Measurements from ENCODE around the gene ZPR1.
"Not testable (repeated sequence)": the region's sequence is repeated elsewhere in the genome, so short reads cannot be mapped to it uniquely, and the experiment has no call there.

ZPR1 gene

DNA sequence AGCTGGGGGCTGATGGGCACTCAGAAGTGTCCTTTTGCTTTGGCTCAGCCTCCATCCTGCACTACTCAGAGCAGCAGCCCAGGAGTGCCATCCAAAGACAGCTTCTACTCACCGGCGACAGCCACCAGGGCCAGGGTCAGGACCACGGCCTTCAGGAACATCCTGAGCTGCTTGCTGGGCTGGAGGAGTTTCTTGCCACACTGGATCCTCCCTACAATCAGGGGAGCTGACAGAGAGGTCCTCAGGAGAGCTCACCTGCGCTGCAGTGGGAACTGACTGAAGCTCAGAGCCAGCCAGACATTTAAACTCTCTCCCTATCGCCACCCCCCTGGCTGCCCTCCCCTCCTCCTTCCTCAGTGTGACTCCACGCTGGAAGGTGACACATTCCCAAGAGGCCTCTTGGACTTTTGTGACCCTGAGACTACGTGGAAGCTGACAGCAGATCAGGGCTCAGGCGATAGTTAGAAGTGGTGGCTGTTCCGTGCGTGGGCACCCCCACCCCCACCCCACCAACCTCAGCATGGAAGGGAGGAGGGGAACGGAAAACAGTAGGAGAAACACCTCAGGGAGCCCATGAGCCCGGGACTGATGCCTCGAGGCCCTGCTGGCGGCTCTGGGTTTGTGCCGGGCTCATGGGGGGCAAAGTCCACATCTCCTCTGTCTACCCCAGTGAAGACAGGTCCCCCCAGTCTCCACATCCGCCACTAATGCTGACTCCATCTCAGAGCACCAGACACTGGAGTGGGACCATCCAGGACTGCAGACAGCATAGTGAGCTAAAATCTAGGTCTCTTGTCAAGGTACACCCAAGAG lies 35.4 kb upstream of the ZPR1 start, which contains the start of gene APOA4:
Gene APOA4 (minus strand): TSS at position 274 of the 813 bp plus-strand sequence. CDS start 113 bp downstream, at position 161.
- DNase-seq = no peak

DNA sequence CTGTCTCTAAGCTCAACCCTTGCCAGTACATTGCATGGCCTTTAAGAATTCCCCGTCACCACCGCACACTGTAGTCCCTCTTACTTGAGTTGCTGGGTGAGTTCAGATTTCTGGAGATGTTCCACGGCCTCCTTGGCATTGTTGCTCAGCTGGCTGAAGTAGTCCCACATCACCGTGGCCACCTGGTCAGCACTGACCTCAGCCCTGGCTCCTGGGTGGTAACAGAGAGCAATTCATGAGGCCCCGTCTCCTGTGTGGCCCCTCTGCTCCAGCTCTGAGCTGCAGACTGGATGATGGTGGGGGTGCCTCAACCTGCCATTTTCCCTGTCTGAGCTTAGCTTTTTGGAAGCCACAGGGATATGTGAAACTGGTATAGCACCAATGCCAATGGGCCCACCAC lies 34.8 kb upstream of the ZPR1 start:
- DNase-seq = no peak

DNA sequence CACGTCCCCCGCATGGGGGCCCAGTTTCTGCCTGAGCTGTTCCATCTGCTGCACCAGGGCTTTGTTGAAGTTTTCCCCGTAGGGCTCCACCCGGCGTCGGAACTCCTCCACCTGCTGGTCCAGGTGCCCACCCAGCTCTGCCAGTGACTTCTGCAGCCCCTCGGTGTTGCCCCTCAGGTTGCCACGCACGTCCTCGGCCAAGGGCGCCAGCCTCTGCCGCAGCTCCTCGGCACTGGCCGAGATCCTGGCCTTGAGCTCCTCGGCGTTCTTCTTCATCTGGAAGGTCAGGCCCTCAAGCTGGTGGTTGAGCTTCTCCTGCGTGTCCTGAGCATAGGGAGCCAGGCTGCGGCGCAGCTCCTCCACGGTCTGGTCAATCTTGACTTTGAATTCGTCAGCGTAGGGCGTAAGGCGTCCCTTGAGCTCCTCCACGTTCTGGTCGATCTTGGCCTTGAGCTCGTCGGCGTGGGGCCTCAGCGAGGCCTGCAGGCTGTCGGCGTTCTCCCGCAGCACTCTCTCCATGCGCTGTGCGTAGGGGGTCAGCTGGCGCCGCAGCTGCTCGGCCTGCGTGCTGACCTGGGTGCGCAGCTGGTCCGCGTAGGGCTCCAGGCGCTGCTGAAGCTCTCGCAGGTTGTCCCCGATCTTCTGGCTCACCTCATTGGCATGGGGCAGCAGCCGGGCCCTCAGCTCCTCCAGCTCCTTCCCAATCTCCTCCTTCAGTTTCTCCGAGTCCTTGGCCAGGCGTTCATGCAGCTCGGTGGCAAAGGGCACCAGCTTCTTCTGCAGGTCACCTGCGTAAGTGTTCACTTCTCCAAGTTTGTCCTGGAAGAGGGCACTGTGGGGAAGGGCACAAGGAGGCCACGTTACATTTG lies 33.5 kb upstream of the ZPR1 start:
- DNase-seq = no peak

DNA sequence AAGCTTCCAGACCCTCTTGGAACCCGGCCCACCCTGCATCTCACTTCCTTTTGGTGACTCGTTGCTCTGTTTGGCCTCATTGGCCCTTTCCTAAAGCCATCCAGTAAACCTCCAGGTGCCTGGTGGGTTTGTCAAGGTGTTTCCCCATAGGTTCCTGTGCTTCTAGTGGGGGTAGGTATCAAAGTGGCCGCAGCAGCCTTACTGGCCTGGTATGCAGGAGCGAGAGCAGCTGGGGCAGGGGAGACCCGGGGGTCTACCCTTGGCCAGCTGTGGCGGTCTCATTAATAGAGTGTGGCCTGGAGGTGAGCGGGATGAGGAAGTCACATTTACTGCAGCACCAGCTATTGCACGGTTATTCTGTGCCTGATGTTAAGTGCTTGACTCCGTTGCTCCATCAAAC lies 31.2 kb upstream of the ZPR1 start:
- DNase-seq = no peak

DNA sequence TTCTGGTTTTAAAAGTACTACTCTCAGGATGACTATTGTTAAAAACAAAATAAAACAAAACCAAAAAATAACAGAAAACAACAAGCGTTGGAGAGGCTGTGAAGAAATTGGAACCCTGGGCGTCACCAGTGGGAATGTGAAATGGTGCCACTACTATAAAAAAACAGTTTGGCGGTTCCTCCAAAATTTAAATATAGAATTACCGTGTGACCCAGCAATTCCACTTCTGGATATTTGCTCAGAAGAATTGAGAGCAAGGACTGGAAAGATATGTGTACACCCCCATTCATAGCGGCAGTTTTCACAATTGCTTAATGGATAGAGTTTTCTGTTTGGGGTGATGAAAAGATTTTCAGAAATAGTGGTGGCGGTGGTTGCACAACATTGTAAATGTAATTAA lies 26.7 kb upstream of the ZPR1 start:
- no peak for DNase-seq

DNA sequence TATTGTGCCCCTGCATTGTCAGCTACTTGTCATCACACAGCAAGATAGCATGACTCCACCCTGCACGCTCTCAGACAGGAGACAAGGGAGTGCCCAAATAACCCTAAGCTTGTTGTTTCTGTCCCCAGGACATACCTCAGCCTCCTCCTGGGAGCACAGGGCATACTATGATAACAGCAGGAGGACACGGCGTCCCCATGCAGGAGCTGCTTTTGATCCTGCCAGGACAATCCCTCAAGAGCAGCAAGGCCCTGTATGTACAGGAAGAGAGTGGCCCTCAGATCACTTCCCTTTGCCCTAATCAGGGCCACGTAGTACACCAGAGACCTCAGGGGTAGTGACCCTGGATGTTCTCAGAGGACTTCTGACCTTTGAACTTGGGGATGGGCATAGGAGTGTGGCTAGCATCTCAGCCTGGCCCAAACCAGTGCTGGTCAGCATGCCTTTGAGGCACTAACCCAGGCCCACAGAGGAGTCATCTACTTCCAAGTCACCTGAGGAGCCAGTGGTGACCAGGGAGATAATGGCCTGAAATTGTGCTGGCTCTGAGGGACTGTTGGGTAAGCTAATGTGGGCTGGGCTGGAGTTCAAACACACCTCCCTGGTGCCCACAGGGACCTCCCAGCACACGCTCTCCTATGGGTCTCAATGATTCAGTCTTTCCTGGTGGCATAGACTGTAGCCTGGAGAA lies 26.1 kb upstream of the ZPR1 start:
- no peak for DNase-seq

DNA sequence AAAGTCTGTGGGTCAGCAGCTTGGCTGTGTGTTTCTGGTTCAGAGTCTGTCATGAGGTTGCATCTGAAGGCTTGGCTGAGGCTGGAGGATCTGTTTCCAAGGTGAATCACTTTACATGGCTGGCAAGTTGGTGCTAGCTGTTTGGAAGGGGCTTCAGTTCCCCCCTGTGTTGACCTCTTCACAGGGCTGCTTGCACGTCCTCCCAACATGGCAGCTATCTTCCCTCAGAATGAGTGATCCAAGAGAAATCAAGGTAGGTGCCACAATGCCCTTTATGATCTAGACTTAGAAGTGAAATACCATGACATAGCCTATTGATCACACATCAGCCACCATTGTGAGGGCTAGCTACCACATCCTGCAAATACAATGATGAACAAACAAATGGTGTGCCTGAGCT lies 25.3 kb upstream of the ZPR1 start:
- DNase-seq = no peak

DNA sequence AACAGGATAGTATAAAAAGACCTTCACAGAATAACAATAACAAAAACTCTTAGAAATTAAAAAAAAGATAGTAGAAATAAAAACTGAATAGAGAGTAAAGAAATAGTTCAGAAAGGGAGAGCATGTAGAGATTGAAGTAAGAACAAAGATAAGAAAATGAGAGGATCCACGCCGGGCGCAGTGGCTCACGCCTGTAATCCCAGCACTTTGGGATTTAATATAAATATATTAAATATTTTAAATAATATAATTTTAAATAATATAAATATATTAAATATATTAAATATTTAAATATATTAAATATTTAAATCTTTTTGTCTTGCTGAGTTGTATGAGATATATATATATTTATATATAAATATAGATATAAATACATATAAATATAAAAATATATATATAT lies 24.3 kb upstream of the ZPR1 start:
- no peak for DNase-seq

DNA sequence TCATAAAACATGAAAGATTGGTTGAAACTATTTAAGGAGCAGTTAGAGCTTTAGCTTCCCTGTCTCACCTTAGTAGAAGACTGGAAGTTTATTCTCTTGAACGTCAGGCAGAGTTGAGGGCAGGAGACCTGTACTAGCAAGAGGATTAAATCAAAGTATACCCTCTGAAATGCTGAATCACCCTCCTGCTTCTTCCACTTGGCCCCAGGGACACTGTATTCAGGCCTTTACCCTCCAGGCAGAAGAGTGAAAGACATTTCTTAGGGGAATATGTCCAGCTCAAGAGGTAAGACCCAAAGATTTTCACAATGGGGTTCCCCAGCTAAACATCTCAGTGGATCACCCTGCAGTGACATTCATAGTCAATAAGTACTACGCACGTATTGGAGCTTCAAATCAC lies 23.4 kb upstream of the ZPR1 start:
- DNase-seq = no peak

DNA sequence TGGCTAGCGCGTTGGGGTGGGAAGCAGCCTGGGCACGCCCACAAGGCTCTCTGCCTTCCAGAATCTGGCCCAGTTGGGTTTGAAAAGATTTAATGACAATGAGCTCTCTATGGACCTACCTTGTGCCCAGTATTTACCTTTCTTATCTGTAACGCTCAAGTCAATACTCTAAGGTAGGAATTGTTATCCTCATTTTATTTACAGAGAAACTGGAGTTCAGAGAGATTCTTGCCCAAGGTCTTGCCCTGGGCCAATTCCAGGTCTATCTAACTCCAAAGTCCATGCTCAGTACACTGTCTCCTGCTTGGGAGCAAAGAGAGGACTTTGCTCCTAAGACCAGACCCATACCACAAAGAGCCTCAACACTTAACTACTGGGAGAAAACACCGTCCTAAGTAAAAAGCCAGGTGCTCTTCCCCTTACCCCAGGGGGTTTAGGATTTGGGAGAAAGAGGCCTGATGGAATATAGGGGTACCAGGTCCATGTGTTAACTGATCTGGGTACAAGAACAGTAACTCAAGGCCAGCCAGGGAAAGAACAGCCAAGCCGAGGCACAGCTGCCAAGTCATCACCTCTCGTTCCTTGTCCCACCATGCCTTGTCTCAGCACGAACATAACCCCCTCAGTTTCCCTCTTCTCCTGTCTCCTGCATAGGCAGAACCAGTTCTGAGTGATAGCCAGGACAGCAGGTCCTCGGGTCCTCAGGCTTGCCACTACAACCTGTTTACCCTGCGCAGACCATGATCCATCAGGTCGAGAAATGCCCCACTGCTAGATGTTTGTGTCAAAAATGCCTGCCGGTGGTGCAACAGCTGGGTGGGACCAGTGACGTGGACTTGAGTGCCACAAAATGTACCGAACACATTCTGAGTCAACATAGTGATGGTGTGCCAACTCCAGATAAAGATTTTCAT lies 20.7 kb upstream of the ZPR1 start:
- DNase-seq = no peak

DNA sequence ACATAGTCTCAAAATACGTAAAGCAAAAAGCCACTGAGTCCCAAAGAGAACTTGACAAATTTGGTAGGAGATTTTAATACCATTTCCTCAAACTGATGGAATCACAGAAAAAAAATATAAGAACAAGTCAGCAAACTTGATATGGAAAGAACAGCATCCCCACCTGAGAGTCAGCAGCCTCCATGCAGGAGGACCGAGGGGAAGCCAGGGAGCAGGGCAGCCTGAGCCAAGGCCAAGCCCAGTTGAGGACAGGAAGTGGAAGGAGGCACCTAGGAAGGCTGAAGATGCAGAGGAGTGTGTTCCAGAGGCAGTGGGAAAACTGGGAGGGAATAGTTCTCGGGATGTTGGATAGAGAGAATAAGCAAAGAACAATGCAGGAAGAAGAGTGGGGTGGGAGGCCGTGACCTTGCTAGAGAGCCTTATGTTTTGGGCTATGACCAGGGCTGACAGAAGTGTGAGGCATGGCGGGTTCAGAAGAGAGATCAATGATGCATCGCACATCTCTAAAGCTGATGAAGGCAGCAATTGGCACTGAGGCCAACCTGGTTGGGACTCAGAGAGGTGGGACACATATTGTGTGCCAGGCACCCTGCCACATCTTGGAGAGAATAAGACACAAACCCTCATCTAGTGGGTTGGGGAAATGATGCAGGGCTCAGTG lies 19.9 kb upstream of the ZPR1 start:
- no peak for DNase-seq

DNA sequence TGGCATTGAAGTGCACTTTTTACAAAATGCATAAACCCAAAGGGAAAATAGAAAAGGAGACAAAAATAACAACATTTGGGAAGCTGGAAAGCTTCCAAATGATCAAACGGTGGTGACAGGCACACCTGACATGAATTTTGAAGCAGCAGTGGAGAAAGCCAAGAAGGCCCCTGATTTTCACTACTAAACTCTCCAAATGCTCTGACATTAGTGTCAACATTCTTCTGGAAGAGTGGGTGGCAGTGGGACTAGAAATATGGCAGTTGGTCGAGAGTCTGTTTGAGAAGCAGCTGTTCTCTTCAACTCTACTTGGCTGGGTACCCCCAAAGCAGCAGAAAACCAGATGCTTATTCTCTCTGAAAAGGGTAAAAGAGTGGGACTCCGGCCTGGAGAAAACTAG lies 16.2 kb upstream of the ZPR1 start:
- DNase-seq = no peak

DNA sequence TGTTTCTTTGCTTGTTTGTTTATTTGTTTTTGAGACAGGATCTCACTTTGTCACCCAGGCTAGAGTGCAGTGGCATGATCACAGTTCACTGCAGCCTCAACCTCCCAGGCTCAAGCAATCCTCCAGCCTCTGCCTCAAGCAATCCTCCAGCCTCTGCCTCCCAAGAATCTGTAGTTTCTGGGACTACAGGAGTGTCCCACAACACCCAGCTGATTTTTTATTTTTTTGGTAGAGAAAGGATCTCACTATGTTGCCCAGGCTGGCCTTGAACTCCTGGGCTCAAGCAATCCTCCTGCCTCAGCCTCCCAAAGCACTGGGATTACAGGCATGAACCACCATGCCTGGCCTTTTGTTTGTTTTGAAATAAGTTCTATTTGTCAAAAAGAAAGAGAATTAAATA lies 13.8 kb upstream of the ZPR1 start:
- not testable (repeated sequence) for DNase-seq

DNA sequence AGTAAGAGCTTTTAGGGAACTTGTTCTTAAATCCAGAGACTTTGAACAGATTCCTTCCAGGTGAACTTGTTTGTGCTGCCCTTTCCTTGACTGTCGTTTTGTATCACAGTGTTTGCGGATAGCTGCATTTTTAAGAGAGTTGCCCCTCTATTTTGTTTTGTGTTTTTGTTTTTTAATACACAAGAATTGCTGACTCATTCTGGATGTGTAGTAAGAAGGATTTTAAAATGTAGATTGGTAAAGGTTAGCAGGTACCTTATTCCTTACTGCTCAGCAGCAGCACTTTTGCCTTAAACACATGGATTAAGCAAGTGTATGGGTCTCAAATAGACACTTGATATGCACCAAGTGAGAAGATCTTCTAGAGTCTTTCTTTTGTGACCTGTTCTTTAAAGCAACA lies 12.8 kb upstream of the ZPR1 start:
- DNase-seq = no peak

DNA sequence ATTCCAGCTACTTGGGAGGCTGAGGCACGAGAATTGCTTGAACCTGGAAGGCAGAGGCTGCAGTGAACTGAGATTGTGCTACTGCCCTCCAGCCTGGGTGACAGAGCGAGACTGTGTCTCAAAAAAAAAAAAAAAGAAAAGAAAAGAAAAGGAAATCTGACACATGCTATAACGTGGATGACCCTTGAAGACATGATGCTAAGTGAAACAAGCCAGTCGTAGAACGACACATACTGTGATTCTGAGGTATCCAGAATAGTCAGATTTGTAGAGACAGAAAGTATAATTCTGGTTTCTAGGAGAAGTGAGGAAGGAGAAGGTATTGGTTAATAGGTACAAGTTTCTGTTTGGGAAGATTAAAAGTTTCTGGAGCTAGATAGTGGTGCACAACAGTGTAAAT lies 10.5 kb upstream of the ZPR1 start:
- DNase-seq = no peak

DNA sequence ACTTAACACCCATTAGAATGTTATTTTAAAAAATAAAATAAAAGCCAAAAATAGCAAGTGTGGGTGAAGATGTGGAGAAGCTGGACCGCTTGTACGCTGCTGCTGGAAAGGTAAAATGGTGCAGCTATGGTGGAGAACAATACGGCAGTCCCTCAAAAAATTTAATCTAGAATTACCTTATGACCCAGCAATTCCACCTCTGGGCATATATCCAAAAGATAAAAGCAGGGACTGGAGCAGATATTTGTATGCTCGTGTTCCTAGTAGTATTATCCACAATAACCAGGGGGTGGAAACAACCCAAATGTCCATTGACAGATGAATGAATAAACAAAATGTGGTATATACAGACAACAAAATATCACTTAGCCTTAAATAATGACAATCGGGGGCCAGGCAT lies 10.0 kb upstream of the ZPR1 start:
- no peak for DNase-seq

DNA sequence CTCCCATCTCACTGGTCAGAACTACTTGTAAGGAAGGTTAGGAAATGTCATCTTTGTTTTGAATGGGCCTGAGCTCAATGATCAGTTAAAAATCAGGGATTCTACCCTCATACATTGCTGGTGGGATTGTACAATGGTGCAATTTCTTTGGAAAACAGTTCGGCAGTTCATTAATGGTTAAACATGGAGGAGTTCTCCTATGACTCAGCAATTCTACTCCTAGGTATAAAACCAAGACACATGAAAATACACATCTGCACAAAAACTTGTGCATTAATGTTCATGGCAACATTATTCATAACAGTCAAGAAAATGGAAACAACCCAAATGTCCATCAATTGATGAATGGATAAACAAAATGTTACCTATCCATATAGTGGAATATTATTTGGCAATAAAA lies 8.7 kb upstream of the ZPR1 start:
- DNase-seq = no peak

DNA sequence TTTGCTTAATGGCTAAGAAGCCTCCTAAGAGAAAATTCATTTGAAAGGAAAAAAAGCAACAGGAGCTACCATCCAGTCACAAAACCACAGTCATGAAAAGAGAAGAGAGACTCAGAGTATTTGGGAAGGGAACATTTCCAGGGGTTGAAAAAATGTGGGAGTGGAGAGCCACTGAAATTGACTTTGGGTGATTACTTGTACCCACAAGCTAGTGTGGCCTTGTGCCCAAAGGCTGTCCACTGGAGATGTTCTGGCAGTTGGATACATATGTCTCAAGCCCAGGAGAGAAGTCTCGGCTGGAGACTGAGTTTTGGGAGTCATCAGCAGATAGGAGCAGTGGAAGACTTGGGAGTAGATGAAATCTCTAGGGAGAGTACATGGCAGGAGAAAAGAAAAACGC lies 7.0 kb upstream of the ZPR1 start:
- DNase-seq = no peak

DNA sequence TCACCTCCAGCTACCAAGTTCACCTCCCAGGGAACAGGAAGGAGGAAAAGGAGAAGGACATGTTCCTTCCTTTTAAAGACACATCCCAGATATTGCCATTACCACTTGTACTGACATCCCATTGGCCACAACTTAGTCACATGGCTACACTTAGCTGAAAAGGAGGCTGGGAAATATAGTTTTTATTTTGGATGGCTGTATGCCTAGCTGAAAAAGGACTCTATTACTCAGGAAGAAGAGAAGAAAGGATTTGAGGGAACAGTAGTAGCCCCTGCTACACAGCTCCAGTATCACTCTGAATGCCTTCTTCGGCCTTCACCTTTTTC lies 5.9 kb upstream of the ZPR1 start:
- DNase-seq = no peak

DNA sequence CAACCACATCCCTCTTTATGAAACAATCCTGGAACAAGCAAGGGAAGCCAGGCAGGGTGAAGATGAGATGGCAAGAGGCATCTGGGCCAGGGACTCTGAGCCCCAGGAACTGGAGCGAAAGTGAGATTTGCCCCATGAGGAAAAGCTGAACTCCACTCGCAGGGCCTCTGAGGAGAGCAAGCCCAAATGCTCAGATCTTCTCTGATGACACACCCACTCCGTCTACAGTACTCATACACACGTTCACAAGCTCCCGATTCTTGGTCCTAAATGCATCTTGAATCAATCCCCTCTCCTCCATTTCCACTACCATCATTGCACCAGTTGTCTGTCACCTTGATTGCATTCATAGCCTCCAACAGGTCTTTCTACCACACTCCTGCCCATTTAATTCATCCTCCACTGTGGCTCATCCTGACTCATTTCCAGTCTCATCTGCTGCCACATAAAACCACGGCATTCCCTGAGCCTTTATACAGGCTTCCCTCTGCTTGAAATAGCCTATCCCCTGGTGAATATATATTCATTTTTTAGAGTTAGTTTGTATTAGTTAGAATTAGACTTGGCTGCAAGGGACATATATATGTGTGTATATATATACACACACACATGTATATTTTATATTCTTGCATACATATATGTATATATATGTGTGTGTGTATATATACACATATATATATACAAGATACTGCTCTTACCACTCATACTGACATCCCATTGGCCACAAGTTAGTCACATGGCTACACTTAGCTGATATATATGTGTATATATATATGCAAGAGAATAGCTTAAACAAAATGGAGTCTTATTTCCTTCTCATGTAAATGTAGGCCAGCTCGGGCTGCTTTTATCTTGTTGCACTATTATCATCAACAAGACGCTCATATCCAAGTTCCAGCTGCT lies 5.3 kb upstream of the ZPR1 start:
- DNase-seq = no peak
